PC-9 (cell line): ENCODE measurements around the gene AQP1. TPM values are rescaled to one million over a fixed set of nuclear protein-coding genes. Genes with fewer than 3 reads are reported as not detected.
A peak's percentile ranks its signal among the peaks of the same experiment; 100 is the strongest.

ENCODE experiments used
- BruUV-seq: library from RNA; stranded (reverse); fragments of 400-500 nt; replicated peaks from 2 replicates; lab custom pipeline; 2021; lab: Mats Ljungman, UMichigan
- CTCF ChIA-PET: fragments of 300-600 bp; sonication (Branson Sonifier 250); formaldehyde crosslinking; loops from one replicate; lab custom pipeline; 2022; ENCODE audit warnings: antibody characterized with exemption; lab: Charles Lee
- POLR2A ChIA-PET: fragments of 300-600 bp; sonication (Branson Sonifier 250); formaldehyde crosslinking; loops from one replicate; lab custom pipeline; 2022; ENCODE audit warnings: antibody characterized with exemption; ENCODE audit not compliant: unreplicated experiment; lab: Charles Lee
- DNase-seq, 2 experiments: peaks; one replicate each; pipeline versions ENCODE4 v3.0.0 to v3.0.0-alpha.2; 2015 to 2022; ENCODE audit warnings: mixed read lengths in 1 of 2
- H2AFZ ChIP-seq: fragments of 200-600 bp; sonication (generic); 2 replicates; pipeline ENCODE4 v1.8.1; 2017; ENCODE audit warnings: antibody characterized with exemption
- H3F3A ChIP-seq: fragments of 200-600 bp; sonication (generic); 2 replicates; pipeline ENCODE4 v1.8.1; 2017; ENCODE audit warnings: antibody characterized with exemption, mild to moderate bottlenecking, low read depth; ENCODE audit not compliant: insufficient read depth
- H3K27ac ChIP-seq: fragments of 200-600 bp; sonication (generic); 2 replicates; pipeline ENCODE4 v1.6.1; 2016; ENCODE audit warnings: mixed run types
- H3K27me3 ChIP-seq: fragments of 200-600 bp; sonication (generic); 2 replicates; pipeline ENCODE4 v1.6.1; 2016; ENCODE audit warnings: low read depth, mixed run types; ENCODE audit not compliant: insufficient read depth
- H3K36me3 ChIP-seq: fragments of 200-600 bp; sonication (generic); 2 replicates; pipeline ENCODE4 v1.6.1; 2016; ENCODE audit warnings: low read depth, mixed run types
- H3K4me1 ChIP-seq: fragments of 200-600 bp; sonication (generic); replicated peaks from 2 replicates; pipeline ENCODE4 v1.6.1; 2016; ENCODE audit warnings: mixed run types; ENCODE audit not compliant: insufficient read depth
- H3K4me2 ChIP-seq: fragments of 200-600 bp; sonication (generic); 2 replicates; pipeline ENCODE4 v1.6.1; 2017; ENCODE audit warnings: mixed run types
- H3K4me3 ChIP-seq: fragments of 200-600 bp; sonication (generic); 2 replicates; pipeline ENCODE4 v1.6.1; 2016; ENCODE audit warnings: mixed run types
- H3K79me2 ChIP-seq: fragments of 200-600 bp; sonication (generic); 2 replicates; pipeline ENCODE4 v1.6.1; 2017; ENCODE audit warnings: low read depth, mixed run types
- H3K9me2 ChIP-seq: fragments of 200-600 bp; sonication (generic); 2 replicates; pipeline ENCODE4 v1.8.1; 2017; ENCODE audit warnings: mild to moderate bottlenecking; ENCODE audit not compliant: insufficient read depth
- H3K9me3 ChIP-seq: fragments of 200-600 bp; sonication (generic); 2 replicates; pipeline ENCODE4 v1.8.1; 2016; ENCODE audit warnings: low read depth; ENCODE audit not compliant: insufficient read depth
- H4K20me1 ChIP-seq: fragments of 200-600 bp; sonication (generic); 2 replicates; pipeline ENCODE4 v1.8.1; 2017; ENCODE audit not compliant: insufficient read depth
- CTCF ChIP-seq: fragments of 200-600 bp; sonication (generic); conservative IDR thresholded peaks from 2 replicates; pipeline ENCODE4 v1.6.1; 2017; ENCODE audit warnings: mixed run types, antibody characterized with exemption, mild to moderate bottlenecking, moderate library complexity
- EZH2 ChIP-seq: fragments of 200-600 bp; sonication (generic); IDR thresholded peaks from 2 replicates; pipeline ENCODE4 v1.8.0; 2017; ENCODE audit warnings: antibody characterized with exemption, low read depth
- intact Hi-C: fragments of 100-400 bp; cut with micrococcal nuclease; formaldehyde crosslinking; loops from one replicate; pipeline ENCODE4 v1.10.0; 2022; ENCODE audit not compliant: unreplicated experiment
- total RNA-seq: library from RNA; stranded (reverse); gene quantifications from 2 replicates; pipeline ENCODE4 v1.2.3, GENCODE V29; 2021

Gene AQP1
- total RNA-seq, 1 experiment from 2014 or later: 4.0 TPM

GRCh38 chr7:30930621-30931020 is 19.0 kb downstream of the AQP1 start:
- H3K9me2 ChIP-seq: no peaks in the 10 kb centered on the region
- DNase-seq: no peak
- H3K4me3 ChIP-seq: no peak overlapping the region
- intact Hi-C loops: no loop called here
- 0 out of 2 replicates have a peak, but pooled peaks cover 6% of the 10 kb centered on the region for H3K4me1 ChIP-seq
- no peak for TF ChIP-seq EZH2
- no peak overlapping the region for H3K4me2 ChIP-seq
- ChIA-PET POLR2A (interaction anchor here (0.6 to 0.7 kb wide), 2 partner anchors 11 to 16 kb away, joined by 4 to 8 read pairs; no protein-coding TSS in a partner anchor), CTCF (interaction anchor here (0.7 kb wide), 1 partner anchor 818 kb away, joined by 4 read pairs; no protein-coding TSS in a partner anchor)
- no peaks in the 10 kb centered on the region for H3K36me3 ChIP-seq
- H4K20me1 ChIP-seq: no peaks in the 10 kb centered on the region
- H2AFZ ChIP-seq: no peak overlapping the region
- peaks cover 3% of the 10 kb centered on the region; the same call in 1 of the 2 replicates for H3F3A ChIP-seq
- no peaks in the 10 kb centered on the region for H3K79me2 ChIP-seq
- H3K9me3 ChIP-seq: no peaks in the 10 kb centered on the region
- H3K27ac ChIP-seq: no peak overlapping the region
- BruUV-seq: no TSS peak
- no peaks in the 10 kb centered on the region for H3K27me3 ChIP-seq

GRCh38 chr7:30931161-30931928 is 19.7 kb downstream of the AQP1 start:
- peaks cover 3% of the 10 kb centered on the region; the same call in 1 of the 2 replicates for H3F3A ChIP-seq
- no peaks in the 10 kb centered on the region for H3K36me3 ChIP-seq
- ChIA-PET POLR2A (interaction anchor here (0.7 kb wide), 1 partner anchor 12 kb away, joined by 8 read pairs; no protein-coding TSS in a partner anchor), CTCF (no interaction called here)
- no peaks in the 10 kb centered on the region for H3K9me2 ChIP-seq
- H3K9me3 ChIP-seq: no peaks in the 10 kb centered on the region
- no peak for TF ChIP-seq EZH2
- no peak for TF ChIP-seq CTCF
- no peak for DNase-seq
- H3K27ac ChIP-seq: no peak overlapping the region
- H3K4me1 ChIP-seq: 0 out of 2 replicates have a peak, but pooled peaks cover 6% of the 10 kb centered on the region
- BruUV-seq: no TSS peak
- H3K4me3 ChIP-seq: no peak overlapping the region
- no peak overlapping the region for H3K4me2 ChIP-seq
- no peaks in the 10 kb centered on the region for H3K79me2 ChIP-seq
- intact Hi-C loops: no loop called here
- H2AFZ ChIP-seq: no peak overlapping the region
- no peaks in the 10 kb centered on the region for H4K20me1 ChIP-seq
- H3K27me3 ChIP-seq: no peaks in the 10 kb centered on the region

- BruUV-seq: no TSS peak
- no peak overlapping the region for H2AFZ ChIP-seq
- TF ChIP-seq CTCF (no peak), EZH2 (no peak)
- no peak overlapping the region for H3K4me2 ChIP-seq
- H3K4me3 ChIP-seq: no peak overlapping the region
- H3K36me3 ChIP-seq: no peaks in the 10 kb centered on the region
- H3K9me3 ChIP-seq: no peaks in the 10 kb centered on the region
- H3F3A ChIP-seq: peaks cover 3% of the 10 kb centered on the region; the same call in 1 of the 2 replicates
- CTCF ChIA-PET: no interaction called here
- H3K4me1 ChIP-seq: peaks cover 7% of the 10 kb centered on the region; the same call in 1 of the 2 replicates
- no peaks in the 10 kb centered on the region for H3K9me2 ChIP-seq
- intact Hi-C loops: no loop called here
- H3K27ac ChIP-seq: no peak overlapping the region
- H3K79me2 ChIP-seq: no peaks in the 10 kb centered on the region
- POLR2A ChIA-PET: no interaction called here
- H3K27me3 ChIP-seq: no peaks in the 10 kb centered on the region
- peak in 1 of 2 experiments; percentile 64 for DNase-seq
- no peaks in the 10 kb centered on the region for H4K20me1 ChIP-seq
Measured at GRCh38 chr7:30931929-30932540, 20.4 kb downstream of the AQP1 start.
